ENCODE data around the gene MYRIP.
"Not testable (repeated sequence)": the region's sequence is repeated elsewhere in the genome, so short reads cannot be mapped to it uniquely, and the experiment has no call there.

Gene MYRIP

GRCh38 chr3:39833764-39834163 is 24.4 kb downstream of the MYRIP start:
- H3K36me3 ChIP-seq (ENCODE audit: control insufficient read depth, insufficient read depth, low read length); H3K4ac ChIP-seq (ENCODE audit: low read depth, low read length); H3K27me3 ChIP-seq (ENCODE audit: insufficient read depth, low read length, poor library complexity); H2AK5ac ChIP-seq (ENCODE audit: low read length); H2BK120ac ChIP-seq (ENCODE audit: low read depth, low read length); DNase-seq; H3K79me1 ChIP-seq (ENCODE audit: low read length); H3K23ac ChIP-seq (ENCODE audit: low read length); H2BK5ac ChIP-seq (ENCODE audit: low read length); H3K27ac ChIP-seq (ENCODE audit: low read depth, low read length); H3K4me3 ChIP-seq (ENCODE audit: low read length); H3K18ac ChIP-seq (ENCODE audit: low read length); H2BK15ac ChIP-seq (replicated peaks; ENCODE audit: low read depth); H4K8ac ChIP-seq (ENCODE audit: low read depth, low read length); H4K5ac ChIP-seq (ENCODE audit: low read length); H3K79me2 ChIP-seq (ENCODE audit: control insufficient read depth, insufficient read depth, low read length); H3K56ac ChIP-seq (ENCODE audit: low read length); H3K4me2 ChIP-seq (ENCODE audit: low read length); H3K9ac ChIP-seq (ENCODE audit: low read length); H3K4me1 ChIP-seq (ENCODE audit: control insufficient read depth, low read depth, low read length): not testable (repeated sequence)
- no CpG with 5 or more reads among the region's 4 CpGs for WGBS (ENCODE audit: extremely low coverage, insufficient coverage, low lambda C conversion rate)

- no peak overlapping the region for H3K23ac ChIP-seq (ENCODE audit: low read length)
- no peak overlapping the region for H3K56ac ChIP-seq (ENCODE audit: low read length)
- no peak for DNase-seq
- no peak overlapping the region for H3K4ac ChIP-seq (ENCODE audit: low read depth, low read length)
- H4K5ac ChIP-seq (ENCODE audit: low read length) = no peak overlapping the region
- H3K4me1 ChIP-seq (ENCODE audit: control insufficient read depth, low read depth, low read length) = no peaks in the 10 kb centered on the region
- no peak overlapping the region for H3K4me2 ChIP-seq (ENCODE audit: low read length)
- no peaks in the 10 kb centered on the region for H3K36me3 ChIP-seq (ENCODE audit: control insufficient read depth, insufficient read depth, low read length)
- no peak overlapping the region for H3K4me3 ChIP-seq (ENCODE audit: low read length)
- no peaks in the 10 kb centered on the region for H3K79me1 ChIP-seq (ENCODE audit: low read length)
- no peaks in the 10 kb centered on the region for H3K27me3 ChIP-seq (ENCODE audit: insufficient read depth, low read length, poor library complexity)
- WGBS (ENCODE audit: extremely low coverage, insufficient coverage, low lambda C conversion rate) = no CpG with 5 or more reads among the region's 7 CpGs
- no peak overlapping the region for H3K9ac ChIP-seq (ENCODE audit: low read length)
- no peak overlapping the region for H2AK5ac ChIP-seq (ENCODE audit: low read length)
- no peak overlapping the region for H4K8ac ChIP-seq (ENCODE audit: low read depth, low read length)
- no peak overlapping the region for H3K18ac ChIP-seq (ENCODE audit: low read length)
- no peaks in the 10 kb centered on the region for H3K79me2 ChIP-seq (ENCODE audit: control insufficient read depth, insufficient read depth, low read length)
- H3K27ac ChIP-seq (ENCODE audit: low read depth, low read length) = no peak overlapping the region
- H2BK15ac ChIP-seq (replicated peaks; ENCODE audit: low read depth) = no peak overlapping the region
- no peak overlapping the region for H2BK120ac ChIP-seq (ENCODE audit: low read depth, low read length)
- H2BK5ac ChIP-seq (ENCODE audit: low read length) = no peak overlapping the region
Measured at GRCh38 chr3:39839484-39839883, 30.1 kb downstream of the MYRIP start.

DNA sequence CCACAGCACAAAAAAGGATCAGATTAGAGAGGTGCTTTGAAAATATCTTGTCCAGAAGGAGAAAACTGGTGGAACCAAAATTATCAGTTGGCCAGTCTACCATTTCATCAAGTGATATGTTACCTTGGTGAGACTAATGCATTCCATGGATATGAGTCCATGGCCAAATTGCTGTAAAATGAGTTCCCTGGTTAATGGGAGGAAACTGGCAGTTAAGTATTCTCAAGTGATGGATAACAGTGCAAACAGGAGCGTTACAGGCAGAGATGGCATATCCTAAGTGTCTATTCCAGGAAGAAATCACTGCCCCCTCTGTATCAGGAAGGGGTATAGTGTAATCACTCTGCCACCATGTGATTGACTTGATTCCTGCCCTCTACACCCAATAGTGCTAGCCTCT is 34.0 kb downstream of the MYRIP start:
- H3K36me3 ChIP-seq (ENCODE audit: control insufficient read depth, insufficient read depth, low read length) = no peaks in the 10 kb centered on the region
- H2BK120ac ChIP-seq (ENCODE audit: low read depth, low read length) = no peak overlapping the region
- H3K79me1 ChIP-seq (ENCODE audit: low read length) = no peaks in the 10 kb centered on the region
- no peak overlapping the region for H3K4ac ChIP-seq (ENCODE audit: low read depth, low read length)
- no peak overlapping the region for H3K9ac ChIP-seq (ENCODE audit: low read length)
- H3K4me3 ChIP-seq (ENCODE audit: low read length) = no peak overlapping the region
- H3K56ac ChIP-seq (ENCODE audit: low read length) = no peak overlapping the region
- DNase-seq = no peak
- H2BK15ac ChIP-seq (replicated peaks; ENCODE audit: low read depth) = no peak overlapping the region
- no peak overlapping the region for H4K8ac ChIP-seq (ENCODE audit: low read depth, low read length)
- no peaks in the 10 kb centered on the region for H3K27me3 ChIP-seq (ENCODE audit: insufficient read depth, low read length, poor library complexity)
- H3K79me2 ChIP-seq (ENCODE audit: control insufficient read depth, insufficient read depth, low read length) = no peaks in the 10 kb centered on the region
- no CpG with 5 or more reads among the region's 1 CpG for WGBS (ENCODE audit: extremely low coverage, insufficient coverage, low lambda C conversion rate)
- H3K27ac ChIP-seq (ENCODE audit: low read depth, low read length) = no peak overlapping the region
- no peak overlapping the region for H2AK5ac ChIP-seq (ENCODE audit: low read length)
- H3K4me1 ChIP-seq (ENCODE audit: control insufficient read depth, low read depth, low read length) = no peaks in the 10 kb centered on the region
- no peak overlapping the region for H3K18ac ChIP-seq (ENCODE audit: low read length)
- no peak overlapping the region for H3K23ac ChIP-seq (ENCODE audit: low read length)
- H2BK5ac ChIP-seq (ENCODE audit: low read length) = no peak overlapping the region
- H3K4me2 ChIP-seq (ENCODE audit: low read length) = no peak overlapping the region
- H4K5ac ChIP-seq (ENCODE audit: low read length) = no peak overlapping the region

DNA sequence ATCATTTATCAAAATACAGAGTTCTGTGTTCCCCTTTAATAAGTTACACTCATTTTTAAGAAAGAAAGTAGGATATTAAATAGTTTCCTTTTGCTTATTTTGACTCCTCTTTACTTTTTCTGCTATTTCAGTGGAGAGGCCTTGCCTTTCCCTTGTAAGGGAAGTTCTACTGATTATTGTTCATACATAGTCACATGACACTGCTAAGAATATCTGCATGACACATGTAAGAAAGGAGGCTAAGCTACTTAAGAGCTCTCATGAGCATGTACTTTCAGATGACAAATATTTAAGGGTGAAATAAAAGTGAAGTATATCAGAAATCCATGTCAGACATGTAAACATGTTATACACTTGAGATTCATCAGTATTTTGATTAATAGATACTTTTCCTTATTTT is 39.0 kb downstream of the MYRIP start:
- Histone ChIP-seq H3K79me2 (ENCODE audit: control insufficient read depth, insufficient read depth, low read length) (no peaks in the 10 kb centered on the region), H3K79me1 (ENCODE audit: low read length) (no peaks in the 10 kb centered on the region), H3K36me3 (ENCODE audit: control insufficient read depth, insufficient read depth, low read length) (no peaks in the 10 kb centered on the region), H2AK5ac (ENCODE audit: low read length) (no peak overlapping the region), H3K56ac (ENCODE audit: low read length) (no peak overlapping the region), H3K4me2 (ENCODE audit: low read length) (no peak overlapping the region), H3K18ac (ENCODE audit: low read length) (no peak overlapping the region), H3K9ac (ENCODE audit: low read length) (no peak overlapping the region), H3K4me3 (ENCODE audit: low read length) (no peak overlapping the region), H2BK15ac (replicated peaks; ENCODE audit: low read depth) (no peak overlapping the region), H4K8ac (ENCODE audit: low read depth, low read length) (no peak overlapping the region), H3K23ac (ENCODE audit: low read length) (no peak overlapping the region), H3K4me1 (ENCODE audit: control insufficient read depth, low read depth, low read length) (no peaks in the 10 kb centered on the region), H3K27ac (ENCODE audit: low read depth, low read length) (no peak overlapping the region), H4K5ac (ENCODE audit: low read length) (no peak overlapping the region), H3K27me3 (ENCODE audit: insufficient read depth, low read length, poor library complexity) (no peaks in the 10 kb centered on the region), H2BK120ac (ENCODE audit: low read depth, low read length) (no peak overlapping the region), H2BK5ac (ENCODE audit: low read length) (no peak overlapping the region), H3K4ac (ENCODE audit: low read depth, low read length) (no peak overlapping the region)
- DNase-seq = no peak

DNA sequence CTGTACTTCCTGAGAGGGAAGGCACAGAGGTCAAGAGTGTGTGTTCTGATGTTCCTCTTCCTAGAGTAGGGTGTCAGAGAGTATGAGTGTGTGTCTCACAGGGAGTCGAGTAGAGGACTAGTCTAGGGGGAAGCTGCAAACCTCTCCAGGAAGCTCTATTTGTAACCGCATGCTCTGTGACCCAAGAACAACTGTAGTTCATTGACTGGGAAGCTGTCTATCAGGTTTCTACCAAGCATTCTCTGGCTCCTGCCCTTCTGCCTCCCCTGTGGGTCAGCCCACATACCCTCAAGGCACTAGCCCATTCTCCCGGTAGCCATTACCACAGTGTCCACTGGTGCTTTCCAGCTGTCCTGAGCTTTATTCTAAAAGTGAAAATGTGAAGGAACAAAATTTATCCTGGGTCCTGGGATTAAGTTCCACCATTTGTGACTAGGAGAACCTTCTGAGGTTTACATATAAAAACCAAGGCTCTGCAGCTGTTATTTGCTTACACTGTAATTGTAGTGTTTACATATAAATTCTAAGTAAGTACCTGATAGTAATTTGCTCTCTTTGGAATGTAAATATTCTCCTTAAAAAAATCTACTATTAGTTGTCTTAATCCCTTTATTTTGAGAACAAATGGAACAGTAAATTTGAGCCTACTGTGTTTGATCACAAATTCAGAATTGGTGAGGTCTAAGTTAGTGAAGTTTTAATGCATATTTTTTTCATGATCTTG is 40.7 kb downstream of the MYRIP start:
- Histone ChIP-seq H3K4ac (ENCODE audit: low read depth, low read length) (no peak overlapping the region), H2BK120ac (ENCODE audit: low read depth, low read length) (no peak overlapping the region), H3K36me3 (ENCODE audit: control insufficient read depth, insufficient read depth, low read length) (no peaks in the 10 kb centered on the region), H3K56ac (ENCODE audit: low read length) (no peak overlapping the region), H2BK5ac (ENCODE audit: low read length) (no peak overlapping the region), H3K27me3 (ENCODE audit: insufficient read depth, low read length, poor library complexity) (no peaks in the 10 kb centered on the region), H3K9ac (ENCODE audit: low read length) (no peak overlapping the region), H2AK5ac (ENCODE audit: low read length) (no peak overlapping the region), H3K79me2 (ENCODE audit: control insufficient read depth, insufficient read depth, low read length) (no peaks in the 10 kb centered on the region), H3K27ac (ENCODE audit: low read depth, low read length) (no peak overlapping the region), H3K18ac (ENCODE audit: low read length) (no peak overlapping the region), H3K23ac (ENCODE audit: low read length) (no peak overlapping the region), H3K79me1 (ENCODE audit: low read length) (no peaks in the 10 kb centered on the region), H3K4me3 (ENCODE audit: low read length) (no peak overlapping the region), H4K5ac (ENCODE audit: low read length) (no peak overlapping the region), H3K4me1 (ENCODE audit: control insufficient read depth, low read depth, low read length) (no peaks in the 10 kb centered on the region), H2BK15ac (replicated peaks; ENCODE audit: low read depth) (no peak overlapping the region), H3K4me2 (ENCODE audit: low read length) (no peak overlapping the region), H4K8ac (ENCODE audit: low read depth, low read length) (no peak overlapping the region)
- WGBS (ENCODE audit: extremely low coverage, insufficient coverage, low lambda C conversion rate) = no CpG with 5 or more reads among the region's 3 CpGs
- no peak for DNase-seq

DNA sequence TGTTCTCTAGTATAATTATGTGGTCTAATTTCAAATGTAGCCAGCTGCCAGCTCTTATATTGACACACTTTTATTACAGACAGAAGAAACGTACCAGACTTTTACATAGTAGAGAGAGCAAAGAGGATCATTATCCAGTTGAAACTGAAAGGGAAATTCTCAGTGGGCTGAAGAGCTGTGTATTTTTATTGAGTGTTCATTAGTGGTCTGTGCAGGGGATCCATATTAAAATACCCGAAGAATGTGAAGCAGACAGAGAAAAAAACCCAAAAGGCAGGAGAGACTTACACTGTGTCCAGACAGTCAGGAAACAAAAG is 41.3 kb downstream of the MYRIP start:
- Histone ChIP-seq H3K18ac (ENCODE audit: low read length) (no peak overlapping the region), H3K27ac (ENCODE audit: low read depth, low read length) (no peak overlapping the region), H3K4ac (ENCODE audit: low read depth, low read length) (no peak overlapping the region), H2AK5ac (ENCODE audit: low read length) (no peak overlapping the region), H3K56ac (ENCODE audit: low read length) (no peak overlapping the region), H2BK5ac (ENCODE audit: low read length) (no peak overlapping the region), H2BK120ac (ENCODE audit: low read depth, low read length) (no peak overlapping the region), H3K4me3 (ENCODE audit: low read length) (no peak overlapping the region), H3K79me2 (ENCODE audit: control insufficient read depth, insufficient read depth, low read length) (no peaks in the 10 kb centered on the region), H4K5ac (ENCODE audit: low read length) (no peak overlapping the region), H3K4me1 (ENCODE audit: control insufficient read depth, low read depth, low read length) (no peaks in the 10 kb centered on the region), H3K79me1 (ENCODE audit: low read length) (no peaks in the 10 kb centered on the region), H2BK15ac (replicated peaks; ENCODE audit: low read depth) (no peak overlapping the region), H3K4me2 (ENCODE audit: low read length) (no peak overlapping the region), H3K23ac (ENCODE audit: low read length) (no peak overlapping the region), H3K27me3 (ENCODE audit: insufficient read depth, low read length, poor library complexity) (no peaks in the 10 kb centered on the region), H3K36me3 (ENCODE audit: control insufficient read depth, insufficient read depth, low read length) (no peaks in the 10 kb centered on the region), H4K8ac (ENCODE audit: low read depth, low read length) (no peak overlapping the region), H3K9ac (ENCODE audit: low read length) (no peak overlapping the region)
- no CpG with 5 or more reads among the region's 2 CpGs for WGBS (ENCODE audit: extremely low coverage, insufficient coverage, low lambda C conversion rate)
- DNase-seq = no peak
